ENCODE results near the gene CFAP77. TPM values are rescaled to one million over a fixed set of nuclear protein-coding genes. Genes with fewer than 3 reads are reported as not detected.

CFAP77 gene
- total and polyA plus RNA-seq, 9 of the 15 experiments (the other 6 are each of a cell fraction or from before 2014, with no cell fraction given) = not detected

- TF ChIP-seq FOXM1 (IDR thresholded peaks at IDR 0.05; ENCODE audit: low read depth) (no peak), FOXM1 (CRISPR knock-in tag; IDR thresholded peaks at IDR 0.05; ENCODE audit: low read depth) (no peak), TCF7L2 (IDR thresholded peaks at IDR 0.05; ENCODE audit: low read depth, low read length) (no peak), ZZZ3 (IDR thresholded peaks at IDR 0.05) (no peak), ZNF785 (CRISPR knock-in tag; IDR thresholded peaks at IDR 0.05) (no peak), ZSCAN32 (CRISPR knock-in tag; IDR thresholded peaks at IDR 0.05) (no peak), SLC30A9 (CRISPR knock-in tag; IDR thresholded peaks at IDR 0.05) (no peak), GABPB2 (CRISPR knock-in tag; conservative IDR thresholded peaks at IDR 0.05) (no peak), NFXL1 (CRISPR knock-in tag; IDR thresholded peaks at IDR 0.05) (no peak), ARID2 (IDR thresholded peaks at IDR 0.05) (peak; percentile 70), IRF9 (tag; IDR thresholded peaks at IDR 0.05) (no peak), RB1 (IDR thresholded peaks at IDR 0.05; ENCODE audit: low read depth) (0 out of 2 replicates have a peak, but pooled peaks have one; percentile 39), HMGXB4 (CRISPR knock-in tag; IDR thresholded peaks at IDR 0.05) (no peak), EP400 (IDR thresholded peaks at IDR 0.05) (no peak), SMAD1 (IDR thresholded peaks at IDR 0.05; ENCODE audit: low read depth, low read length, partially characterized antibody) (no peak), TGIF2 (CRISPR knock-in tag; IDR thresholded peaks at IDR 0.05) (no peak), ARID1B (IDR thresholded peaks at IDR 0.05) (no peak), CHCHD3 (CRISPR knock-in tag; IDR thresholded peaks at IDR 0.05) (no peak), GABPA (tag; conservative IDR thresholded peaks at IDR 0.05; ENCODE audit: low read depth) (peak; percentile 67), MCM2 (IDR thresholded peaks at IDR 0.05; ENCODE audit: low read depth) (peak; percentile 78), ZBTB9 (CRISPR knock-in tag; IDR thresholded peaks at IDR 0.05) (no peak), BMI1 (IDR thresholded peaks at IDR 0.05; ENCODE audit: low read length) (no peak)
- TF ChIP-seq, protein P1, sequence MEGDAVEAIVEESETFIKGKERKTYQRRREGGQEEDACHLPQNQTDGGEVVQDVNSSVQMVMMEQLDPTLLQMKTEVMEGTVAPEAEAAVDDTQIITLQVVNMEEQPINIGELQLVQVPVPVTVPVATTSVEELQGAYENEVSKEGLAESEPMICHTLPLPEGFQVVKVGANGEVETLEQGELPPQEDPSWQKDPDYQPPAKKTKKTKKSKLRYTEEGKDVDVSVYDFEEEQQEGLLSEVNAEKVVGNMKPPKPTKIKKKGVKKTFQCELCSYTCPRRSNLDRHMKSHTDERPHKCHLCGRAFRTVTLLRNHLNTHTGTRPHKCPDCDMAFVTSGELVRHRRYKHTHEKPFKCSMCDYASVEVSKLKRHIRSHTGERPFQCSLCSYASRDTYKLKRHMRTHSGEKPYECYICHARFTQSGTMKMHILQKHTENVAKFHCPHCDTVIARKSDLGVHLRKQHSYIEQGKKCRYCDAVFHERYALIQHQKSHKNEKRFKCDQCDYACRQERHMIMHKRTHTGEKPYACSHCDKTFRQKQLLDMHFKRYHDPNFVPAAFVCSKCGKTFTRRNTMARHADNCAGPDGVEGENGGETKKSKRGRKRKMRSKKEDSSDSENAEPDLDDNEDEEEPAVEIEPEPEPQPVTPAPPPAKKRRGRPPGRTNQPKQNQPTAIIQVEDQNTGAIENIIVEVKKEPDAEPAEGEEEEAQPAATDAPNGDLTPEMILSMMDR (IDR thresholded peaks at IDR 0.05 in 2 of 3, conservative IDR thresholded peaks at IDR 0.05 in 1 of 3; ENCODE audit: insufficient read depth in 2 of 3, low read depth in 1 of 3, low read length in 3 of 3) = peak; percentile 85 to 86 (median 86)
- TF ChIP-seq, protein P2, sequence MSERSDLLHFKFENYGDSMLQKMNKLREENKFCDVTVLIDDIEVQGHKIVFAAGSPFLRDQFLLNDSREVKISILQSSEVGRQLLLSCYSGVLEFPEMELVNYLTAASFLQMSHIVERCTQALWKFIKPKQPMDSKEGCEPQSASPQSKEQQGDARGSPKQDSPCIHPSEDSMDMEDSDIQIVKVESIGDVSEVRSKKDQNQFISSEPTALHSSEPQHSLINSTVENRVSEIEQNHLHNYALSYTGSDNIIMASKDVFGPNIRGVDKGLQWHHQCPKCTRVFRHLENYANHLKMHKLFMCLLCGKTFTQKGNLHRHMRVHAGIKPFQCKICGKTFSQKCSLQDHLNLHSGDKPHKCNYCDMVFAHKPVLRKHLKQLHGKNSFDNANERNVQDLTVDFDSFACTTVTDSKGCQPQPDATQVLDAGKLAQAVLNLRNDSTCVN (CRISPR knock-in tag; IDR thresholded peaks at IDR 0.05) = no peak
Measured at GRCh38 chr9:132575005-132575609, 165.1 kb downstream of the CFAP77 start (continued).

Measured in K562 (cell line).